ENCODE data around the gene REEP6. TPM values are rescaled to one million over a fixed set of nuclear protein-coding genes. Genes with fewer than 3 reads are reported as not detected.
"Not testable (repeated sequence)": the region's sequence is repeated elsewhere in the genome, so short reads cannot be mapped to it uniquely, and the experiment has no call there.

The REEP6 gene
- total and polyA plus RNA-seq, 2 donors (not counting 3 experiments of a cell fraction or from before 2014, with no cell fraction given), result 1.3 to 1.5 TPM

- Histone ChIP-seq H3K27ac (ENCODE audit: insufficient read depth, low read depth, low read length) (no peak overlapping the region), H4K20me1 (replicated peaks; ENCODE audit: control insufficient read depth, extremely low read depth, insufficient read depth, low read length) (no peaks in the 10 kb centered on the region), H3K79me2 (ENCODE audit: control insufficient read depth, insufficient read depth, low read length) (no peaks in the 10 kb centered on the region), H2AFZ (ENCODE audit: low read depth, low read length) (no peak overlapping the region), H3K27me3 (ENCODE audit: control insufficient read depth in 2 of 2, insufficient read depth in 2 of 2, low read length in 2 of 2) (no peaks in the 10 kb centered on the region), H3K9me1 (replicated peaks; ENCODE audit: control insufficient read depth, extremely low read depth, insufficient read depth, low read length) (no peaks in the 10 kb centered on the region), H3K36me3 (ENCODE audit: control insufficient read depth in 2 of 2, extremely low read depth in 1 of 2, insufficient read depth in 2 of 2, low read length in 2 of 2) (no peaks in the 10 kb centered on the region), H3K9me3 (replicated peaks; ENCODE audit: control insufficient read depth, insufficient read depth, low read length) (no peaks in the 10 kb centered on the region), H3K4me3 (replicated peaks in 1 of 3; ENCODE audit: insufficient read depth in 1 of 3, low read depth in 1 of 3, low read length in 3 of 3) (no peak overlapping the region), H3K4me2 (ENCODE audit: insufficient read depth, low read length) (no peak overlapping the region), H3K9ac (replicated peaks; ENCODE audit: extremely low read depth, insufficient read depth, low read length) (no peak overlapping the region), H3K4me1 (ENCODE audit: control insufficient read depth, extremely low read depth, insufficient read depth, low read length) (no peaks in the 10 kb centered on the region)
- dilution Hi-C loops (cut with MboI; ENCODE audit: extremely low pct_ligation_motif_present, low sequenced_read_pairs), result no loop called here
- DNase-seq (ENCODE audit: low read depth, low spot score) (no peak), FAIRE-seq (no peak)
- ChIA-PET CTCF (interaction anchor here (0.7 to 0.9 kb wide), 2 partner anchors 89 to 328 kb away, joined by 3 to 4 read pairs; no protein-coding TSS in a partner anchor), POLR2A (no interaction called here)
- TF ChIP-seq EZH2 (IDR thresholded peaks at IDR 0.05; ENCODE audit: borderline replicate concordance, low read depth, low read length, severe bottlenecking) (no peak), FOS (IDR thresholded peaks at IDR 0.05; ENCODE audit: borderline replicate concordance, insufficient read depth, low read length) (no peak), POLR2AphosphoS5 (IDR thresholded peaks at IDR 0.05; ENCODE audit: insufficient read depth, low read depth, low read length) (no peak), CTCF (IDR thresholded peaks at IDR 0.05; ENCODE audit: extremely low read depth in 1 of 2, insufficient read depth in 1 of 2, low read depth in 1 of 2, low read length in 2 of 2) (no peak), MYC (IDR thresholded peaks at IDR 0.05; ENCODE audit: low read depth, low read length) (no peak), GATA2 (IDR thresholded peaks at IDR 0.05; ENCODE audit: insufficient read depth, insufficient read length, low read depth, low read length) (no peak)
- intact Hi-C loops (cut with micrococcal nuclease), result no loop called here
- no TSS peak for BruUV-seq (replicated peaks)
These were observed 6.7 kb downstream of the REEP6 start for GRCh38 chr19:1497578-1498235.

GRCh38 chr19:1499231-1499630, 8.2 kb downstream of the REEP6 start:
- H3K4me2 ChIP-seq (ENCODE audit: insufficient read depth, low read length); dilution Hi-C loops (cut with MboI; ENCODE audit: extremely low pct_ligation_motif_present, low sequenced_read_pairs); BruUV-seq (replicated peaks); H3K9me1 ChIP-seq (replicated peaks; ENCODE audit: control insufficient read depth, extremely low read depth, insufficient read depth, low read length); CTCF ChIA-PET; H3K4me3 ChIP-seq (replicated peaks in 1 of 3; ENCODE audit: insufficient read depth in 1 of 3, low read depth in 1 of 3, low read length in 3 of 3); H3K4me1 ChIP-seq (ENCODE audit: control insufficient read depth, extremely low read depth, insufficient read depth, low read length); intact Hi-C loops (cut with micrococcal nuclease); H3K9ac ChIP-seq (replicated peaks; ENCODE audit: extremely low read depth, insufficient read depth, low read length); H2AFZ ChIP-seq (ENCODE audit: low read depth, low read length); H4K20me1 ChIP-seq (replicated peaks; ENCODE audit: control insufficient read depth, extremely low read depth, insufficient read depth, low read length); H3K36me3 ChIP-seq (ENCODE audit: control insufficient read depth in 2 of 2, extremely low read depth in 1 of 2, insufficient read depth in 2 of 2, low read length in 2 of 2); POLR2A ChIA-PET; H3K27me3 ChIP-seq (ENCODE audit: control insufficient read depth in 2 of 2, insufficient read depth in 2 of 2, low read length in 2 of 2); FAIRE-seq; H3K27ac ChIP-seq (ENCODE audit: insufficient read depth, low read depth, low read length); H3K9me3 ChIP-seq (replicated peaks; ENCODE audit: control insufficient read depth, insufficient read depth, low read length); H3K79me2 ChIP-seq (ENCODE audit: control insufficient read depth, insufficient read depth, low read length); DNase-seq (ENCODE audit: low read depth, low spot score): not testable (repeated sequence)
